IPS DF 6.9 (cell line): ENCODE results near the gene PGLYRP2.

Source experiments
- DNase-seq: peaks from one replicate; pipeline ENCODE4 v3.0.0-alpha.2; 2013; ENCODE audit warnings: low read depth, low spot score
- H3K27ac ChIP-seq: one replicate; pipeline ENCODE4 v1.5.1; 2013; ENCODE audit warnings: low read length, control low read depth
- H3K27me3 ChIP-seq: 2 replicates; pipeline ENCODE4 v1.6.1; 2013; ENCODE audit warnings: mild to moderate bottlenecking, low read length; ENCODE audit not compliant: control insufficient read depth, insufficient read depth
- H3K36me3 ChIP-seq: 2 replicates; pipeline ENCODE4 v1.6.1; 2013; ENCODE audit warnings: low read length; ENCODE audit not compliant: control insufficient read depth, insufficient read depth
- H3K4me1 ChIP-seq: 2 replicates; pipeline ENCODE4 v1.6.1; 2013; ENCODE audit warnings: low read length; ENCODE audit not compliant: control insufficient read depth, insufficient read depth
- H3K4me3 ChIP-seq: 2 replicates; pipeline ENCODE4 v1.5.1; 2013; ENCODE audit warnings: mild to moderate bottlenecking, low read length
- H3K9me3 ChIP-seq: 2 replicates; pipeline ENCODE4 v1.6.1; 2013; ENCODE audit warnings: low read length, inconsistent platforms; ENCODE audit not compliant: control insufficient read depth, insufficient read depth
- WGBS: extraction: QIAGEN DNeasy Blood & Tissue Kit; methylation state at CpG from one replicate; pipeline ENCODE4 v1.1.7; 2013; ENCODE audit warnings: mixed read lengths, missing lambda C conversion rate; ENCODE audit not compliant: insufficient read length, insufficient coverage; 5-methylcytosine and 5-hydroxymethylcytosine counted together

The PGLYRP2 gene

GRCh38 chr19:15430526-15431120, 48.7 kb downstream of the PGLYRP2 start:
- Histone ChIP-seq H3K4me1 (peaks cover 6% of the 10 kb centered on the region), H3K27ac (no peak overlapping the region), H3K27me3 (no peaks in the 10 kb centered on the region), H3K36me3 (peaks cover 7% of the 10 kb centered on the region; the same call in 1 of the 2 replicates), H3K4me3 (no peak overlapping the region), H3K9me3 (no peaks in the 10 kb centered on the region)
- no peak for DNase-seq
- no CpG with 5 or more reads among the region's 10 CpGs for WGBS

DNA sequence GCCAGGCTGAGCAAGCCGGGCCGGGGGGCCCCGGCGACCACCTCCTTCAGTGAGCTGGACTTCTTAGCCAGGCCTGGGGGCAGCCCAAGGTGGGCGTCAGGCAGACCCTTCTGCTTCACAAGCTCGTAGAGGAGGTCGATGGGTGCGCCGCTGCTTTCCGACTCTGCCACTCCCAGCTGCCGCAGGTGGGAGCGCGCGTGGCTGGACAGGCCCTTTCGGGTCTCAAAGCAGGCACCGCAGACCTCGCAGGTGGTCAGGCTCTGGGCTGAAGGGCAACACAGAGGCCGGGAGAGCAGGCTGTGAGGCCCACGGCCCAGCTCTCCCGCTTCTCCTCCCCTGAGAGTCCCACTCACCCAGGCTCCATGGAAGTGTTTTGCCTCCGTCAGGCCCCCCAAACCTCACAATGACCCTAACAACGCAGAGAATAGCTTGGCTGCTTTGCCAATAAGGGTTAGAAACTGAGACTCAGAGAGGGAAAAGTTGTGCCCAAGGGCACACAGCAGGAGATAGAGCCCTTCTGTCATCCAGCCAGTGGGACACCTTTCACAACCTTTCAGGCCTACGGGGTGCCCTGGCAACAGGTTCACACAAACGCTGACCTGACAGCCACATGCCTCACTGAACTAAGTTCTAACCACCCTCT, 49.4 kb downstream of the PGLYRP2 start:
- Histone ChIP-seq H3K27ac (no peak overlapping the region), H3K36me3 (peaks cover 13% of the 10 kb centered on the region; the same call in 1 of the 2 replicates), H3K27me3 (no peaks in the 10 kb centered on the region), H3K4me3 (no peak overlapping the region), H3K9me3 (no peaks in the 10 kb centered on the region), H3K4me1 (peaks cover 6% of the 10 kb centered on the region)
- no CpG with 5 or more reads among the region's 24 CpGs for WGBS
- no peak for DNase-seq

- WGBS, result no CpG with 5 or more reads among the region's 22 CpGs
- peaks cover 6% of the 10 kb centered on the region for H3K4me1 ChIP-seq
- H3K9me3 ChIP-seq, result no peaks in the 10 kb centered on the region
- peaks cover 20% of the 10 kb centered on the region for H3K36me3 ChIP-seq
- DNase-seq, result no peak
- H3K4me3 ChIP-seq, result no peak overlapping the region
- H3K27ac ChIP-seq, result no peak overlapping the region
- H3K27me3 ChIP-seq, result no peaks in the 10 kb centered on the region
Observed at GRCh38 chr19:15428956-15429824, 50.1 kb downstream of the PGLYRP2 start.

GRCh38 chr19:15427991-15428471, 51.3 kb downstream of the PGLYRP2 start:
- Histone ChIP-seq H3K36me3 (peaks cover 25% of the 10 kb centered on the region), H3K4me1 (peaks cover 4% of the 10 kb centered on the region; the same call in 1 of the 2 replicates), H3K4me3 (no peak overlapping the region), H3K27me3 (no peaks in the 10 kb centered on the region), H3K27ac (no peak overlapping the region), H3K9me3 (no peaks in the 10 kb centered on the region)
- no CpG with 5 or more reads among the region's 35 CpGs for WGBS
- no peak for DNase-seq

- no peak for DNase-seq
- Histone ChIP-seq H3K4me3 (no peak overlapping the region), H3K27me3 (no peaks in the 10 kb centered on the region), H3K4me1 (peaks cover 4% of the 10 kb centered on the region; the same call in 1 of the 2 replicates), H3K36me3 (peaks cover 29% of the 10 kb centered on the region), H3K9me3 (no peaks in the 10 kb centered on the region), H3K27ac (no peak overlapping the region)
- whole genome bisulfite sequencing, result no CpG with 5 or more reads among the region's 25 CpGs
Observed at GRCh38 chr19:15427350-15427700, 52.0 kb downstream of the PGLYRP2 start.

DNA sequence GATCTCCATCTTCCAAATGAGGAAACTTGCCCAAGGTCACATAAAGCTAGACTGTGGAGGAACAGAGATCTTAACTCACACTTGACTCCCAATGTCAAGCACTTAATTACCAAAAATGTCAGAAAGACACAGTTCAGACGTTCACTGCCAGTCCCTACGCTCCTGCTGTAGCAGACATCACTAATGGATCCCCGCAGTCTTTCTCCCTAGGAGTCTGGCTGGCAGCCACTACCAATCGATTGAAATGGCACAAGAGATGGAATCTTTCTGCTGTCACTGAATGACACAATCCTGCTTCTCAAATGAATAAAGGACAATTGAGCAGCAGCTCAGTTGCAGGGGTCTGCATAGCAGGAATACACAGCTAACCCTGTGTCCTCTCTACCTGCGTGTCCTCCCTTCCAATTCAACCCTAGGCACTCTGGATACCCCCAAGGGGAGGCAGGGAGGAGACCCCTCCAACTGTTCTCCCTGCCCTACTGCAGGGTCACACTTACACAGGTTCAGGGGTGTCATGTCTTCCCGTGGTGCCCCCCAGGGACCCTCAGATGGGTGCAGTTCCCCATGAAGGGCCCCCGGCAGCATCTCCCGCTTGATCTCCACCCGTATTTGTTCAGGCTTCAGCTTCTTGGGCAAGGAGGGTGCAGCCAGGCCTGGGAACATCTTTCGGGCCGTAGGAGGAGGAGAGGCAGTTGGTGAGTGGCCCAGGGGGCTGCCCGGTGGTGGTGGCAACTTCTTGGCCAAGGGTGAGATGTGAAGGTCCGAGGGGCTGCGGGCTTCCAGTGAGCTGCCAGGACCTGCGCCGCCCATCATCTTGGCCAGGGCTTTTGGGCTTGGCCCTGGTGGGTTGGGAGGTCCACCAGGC, 52.6 kb downstream of the PGLYRP2 start:
- DNase-seq, result no peak
- H3K4me1 ChIP-seq, result peaks cover 4% of the 10 kb centered on the region; the same call in 1 of the 2 replicates
- no peak overlapping the region for H3K27ac ChIP-seq
- peaks cover 29% of the 10 kb centered on the region for H3K36me3 ChIP-seq
- H3K9me3 ChIP-seq, result no peaks in the 10 kb centered on the region
- no CpG with 5 or more reads among the region's 16 CpGs for WGBS
- H3K4me3 ChIP-seq, result no peak overlapping the region
- no peaks in the 10 kb centered on the region for H3K27me3 ChIP-seq

DNA sequence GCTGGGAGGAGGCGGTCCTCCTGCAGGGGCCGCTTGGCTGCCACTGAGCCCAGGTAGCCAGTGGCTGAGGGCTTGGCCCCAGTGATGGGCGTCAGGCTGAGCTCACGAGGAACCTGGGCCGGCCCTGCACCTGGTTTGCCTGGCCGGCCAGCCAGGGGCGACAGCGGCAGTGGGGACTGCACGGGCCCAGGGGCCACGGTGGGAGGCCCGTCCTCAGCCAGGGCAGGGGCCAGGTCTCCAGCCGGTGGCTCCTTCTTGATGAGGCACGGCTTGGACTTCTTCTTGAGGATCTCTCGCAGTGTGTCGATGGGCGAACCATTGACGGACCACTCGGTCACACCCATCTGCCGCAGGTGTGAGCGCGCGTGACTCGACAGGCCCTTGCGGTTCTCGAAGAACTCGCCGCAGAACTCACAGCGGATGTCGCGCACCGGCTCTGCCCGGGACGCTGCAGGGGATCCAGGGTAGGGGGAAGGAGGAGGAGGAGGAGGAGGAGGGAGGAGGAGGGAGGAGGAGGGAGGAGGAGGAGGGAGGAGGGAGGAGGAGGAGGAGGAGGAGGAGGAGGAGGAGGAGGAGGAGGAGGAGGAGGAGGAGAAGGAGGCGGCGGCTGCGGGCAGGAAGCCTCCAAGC, 53.9 kb downstream of the PGLYRP2 start:
- H3K27me3 ChIP-seq, result no peaks in the 10 kb centered on the region
- WGBS, result no CpG with 5 or more reads among the region's 36 CpGs
- H3K9me3 ChIP-seq, result no peaks in the 10 kb centered on the region
- no peak overlapping the region for H3K27ac ChIP-seq
- H3K4me1 ChIP-seq, result no peaks in the 10 kb centered on the region
- H3K36me3 ChIP-seq, result peaks cover 29% of the 10 kb centered on the region
- no peak overlapping the region for H3K4me3 ChIP-seq
- DNase-seq, result no peak

DNA sequence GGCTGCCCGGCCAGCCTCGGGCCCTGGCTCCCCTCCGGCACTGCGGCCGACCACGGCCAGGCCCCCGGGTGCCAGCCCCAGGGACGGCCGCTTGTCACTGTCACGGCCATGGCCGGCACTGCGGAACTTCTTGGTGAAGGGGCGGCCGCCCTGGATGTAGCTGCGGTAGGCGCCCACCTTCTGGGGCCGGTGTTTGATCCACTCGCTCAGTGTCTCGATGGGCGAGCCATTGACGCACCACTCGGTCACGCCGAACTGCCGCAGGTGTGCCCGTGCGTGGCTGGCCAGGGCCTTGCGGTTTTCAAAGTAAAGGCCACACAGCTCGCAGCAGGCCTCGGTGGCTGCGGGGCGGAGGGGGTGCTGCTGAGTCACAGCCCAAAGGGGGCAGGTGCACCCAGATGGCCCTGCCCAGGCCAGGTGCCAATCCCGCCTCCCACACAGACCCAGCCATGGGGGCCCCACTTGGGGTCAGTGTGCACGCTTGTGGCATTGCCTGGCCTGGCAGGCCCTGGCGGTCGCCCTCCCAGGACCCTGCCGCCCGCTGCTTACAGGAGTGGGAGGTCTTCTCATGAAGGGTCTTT, 54.5 kb downstream of the PGLYRP2 start:
- no peaks in the 10 kb centered on the region for H3K9me3 ChIP-seq
- no peaks in the 10 kb centered on the region for H3K27me3 ChIP-seq
- WGBS, result no CpG with 5 or more reads among the region's 38 CpGs
- H3K27ac ChIP-seq, result no peak overlapping the region
- peaks cover 29% of the 10 kb centered on the region for H3K36me3 ChIP-seq
- no peaks in the 10 kb centered on the region for H3K4me1 ChIP-seq
- H3K4me3 ChIP-seq, result no peak overlapping the region
- DNase-seq, result no peak

- H3K4me1 ChIP-seq, result no peaks in the 10 kb centered on the region
- H3K27ac ChIP-seq, result no peak overlapping the region
- WGBS, result no CpG with 5 or more reads among the region's 13 CpGs
- H3K36me3 ChIP-seq, result peaks cover 29% of the 10 kb centered on the region
- H3K27me3 ChIP-seq, result no peaks in the 10 kb centered on the region
- no peaks in the 10 kb centered on the region for H3K9me3 ChIP-seq
- no peak overlapping the region for H3K4me3 ChIP-seq
- no peak for DNase-seq
Observed at GRCh38 chr19:15424121-15424520, 55.2 kb downstream of the PGLYRP2 start.
